ENCODE data around the gene SNAI1.
"Not testable (repeated sequence)": the region's sequence is repeated elsewhere in the genome, so short reads cannot be mapped to it uniquely, and the experiment has no call there.

The SNAI1 gene

DNA sequence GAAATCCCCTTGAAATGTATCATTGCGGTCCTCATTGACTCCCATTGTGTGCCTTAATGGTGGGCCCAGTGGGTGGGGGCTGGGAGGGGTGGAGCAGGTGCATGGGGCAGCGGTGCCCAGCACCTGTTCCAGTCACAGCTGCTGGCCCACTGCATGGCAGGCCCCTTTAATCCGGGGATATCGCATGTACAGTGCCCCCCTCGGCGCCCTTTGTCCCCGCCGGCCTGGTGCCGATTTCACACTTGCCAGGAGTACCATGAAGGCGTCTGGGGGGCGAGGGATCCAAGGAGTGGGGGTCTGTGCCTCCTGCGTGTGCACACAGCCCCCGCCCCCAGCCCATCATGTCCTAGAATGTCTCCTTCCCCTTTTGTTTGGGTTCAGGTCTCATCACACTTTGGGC, 2.8 kb downstream of the SNAI1 start:
- H3K4me1 ChIP-seq (ENCODE audit: control insufficient read depth, insufficient read depth, low read length, poor library complexity, severe bottlenecking) = peaks cover 13% of the 10 kb centered on the region
- H3K36me3 ChIP-seq (ENCODE audit: control insufficient read depth, insufficient read depth, low read length) = no peaks in the 10 kb centered on the region
- no peak for DNase-seq
- H3K9me3 ChIP-seq (ENCODE audit: control insufficient read depth, low read length) = no peaks in the 10 kb centered on the region
- no peak overlapping the region for H3K4me3 ChIP-seq (ENCODE audit: insufficient read depth, low read depth, low read length, poor library complexity, severe bottlenecking)
- no peak overlapping the region for H3K27ac ChIP-seq (ENCODE audit: insufficient read depth, low read length, poor library complexity, severe bottlenecking)
- H3K27me3 ChIP-seq (replicated peaks; ENCODE audit: control insufficient read depth, insufficient read depth, low read length, poor library complexity, severe bottlenecking) = no peaks in the 10 kb centered on the region

DNA sequence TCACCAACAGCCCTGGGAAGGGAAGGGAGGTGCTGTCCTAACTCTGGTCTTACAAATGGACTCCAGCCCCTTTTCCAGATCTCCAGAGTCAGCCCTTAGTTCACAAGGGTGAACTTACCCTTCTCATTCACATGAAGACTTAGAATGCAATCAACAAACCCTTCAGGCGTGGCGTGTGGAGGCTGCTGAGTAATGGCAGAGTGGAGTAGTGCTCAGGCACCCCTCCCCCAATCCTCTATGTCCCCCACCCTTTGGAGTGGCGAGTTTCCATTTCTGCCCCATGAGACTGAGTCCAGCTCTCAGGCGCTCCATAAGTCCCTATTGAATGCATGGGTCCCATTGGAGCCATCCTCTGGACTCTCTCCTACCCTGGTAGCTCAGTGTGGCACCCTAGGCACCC, 3.3 kb downstream of the SNAI1 start:
- no peak for DNase-seq
- Histone ChIP-seq H3K4me3 (ENCODE audit: insufficient read depth, low read depth, low read length, poor library complexity, severe bottlenecking) (no peak overlapping the region), H3K27ac (ENCODE audit: insufficient read depth, low read length, poor library complexity, severe bottlenecking) (no peak overlapping the region), H3K27me3 (replicated peaks; ENCODE audit: control insufficient read depth, insufficient read depth, low read length, poor library complexity, severe bottlenecking) (no peaks in the 10 kb centered on the region), H3K4me1 (ENCODE audit: control insufficient read depth, insufficient read depth, low read length, poor library complexity, severe bottlenecking) (peaks cover 13% of the 10 kb centered on the region), H3K36me3 (ENCODE audit: control insufficient read depth, insufficient read depth, low read length) (no peaks in the 10 kb centered on the region), H3K9me3 (ENCODE audit: control insufficient read depth, low read length) (no peaks in the 10 kb centered on the region)

DNA sequence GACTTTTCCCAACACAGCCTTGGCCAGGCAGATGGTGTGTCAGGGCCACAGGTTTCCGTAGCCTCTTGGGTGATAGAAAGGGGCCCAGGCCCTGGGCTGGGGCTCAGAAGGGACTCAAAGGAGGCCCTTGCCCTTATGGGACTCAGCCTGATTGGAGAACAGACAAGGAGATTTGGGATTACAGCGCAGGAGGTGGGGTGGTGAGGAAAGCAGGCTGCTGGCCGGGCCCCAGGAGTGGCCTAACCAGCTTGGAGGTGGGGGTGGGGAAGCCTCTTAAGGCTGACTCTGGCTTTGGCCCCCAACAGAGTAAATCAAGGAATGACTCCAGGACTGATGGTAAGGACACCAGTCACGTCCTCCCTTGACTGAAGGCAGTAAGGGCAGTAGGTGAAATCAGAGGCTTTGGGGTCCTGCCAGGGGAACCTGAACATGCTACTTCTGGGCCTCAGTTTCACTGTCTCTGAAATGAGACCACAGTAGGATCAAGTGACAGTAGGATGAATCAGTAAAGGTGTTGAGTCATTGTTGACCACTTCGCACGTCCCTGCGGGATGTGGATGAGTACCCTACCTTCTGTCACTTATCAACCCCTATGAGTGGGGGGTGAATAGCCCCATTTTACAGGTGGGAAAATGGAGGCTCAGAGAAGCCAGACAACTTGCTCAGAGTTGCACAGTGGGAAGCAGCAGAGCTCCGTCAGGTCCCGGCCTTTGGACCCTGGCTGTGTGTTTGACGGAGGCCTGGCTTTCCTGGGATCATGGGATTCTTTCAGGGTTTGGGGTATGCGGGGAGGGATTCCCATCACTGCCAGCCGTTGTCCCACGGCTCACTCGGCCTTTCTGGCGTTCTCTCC, 4.5 kb downstream of the SNAI1 start:
- Histone ChIP-seq H3K4me3 (ENCODE audit: insufficient read depth, low read depth, low read length, poor library complexity, severe bottlenecking) (no peak overlapping the region), H3K27me3 (replicated peaks; ENCODE audit: control insufficient read depth, insufficient read depth, low read length, poor library complexity, severe bottlenecking) (no peaks in the 10 kb centered on the region), H3K27ac (ENCODE audit: insufficient read depth, low read length, poor library complexity, severe bottlenecking) (no peak overlapping the region), H3K4me1 (ENCODE audit: control insufficient read depth, insufficient read depth, low read length, poor library complexity, severe bottlenecking) (peaks cover 11% of the 10 kb centered on the region), H3K9me3 (ENCODE audit: control insufficient read depth, low read length) (no peaks in the 10 kb centered on the region), H3K36me3 (ENCODE audit: control insufficient read depth, insufficient read depth, low read length) (no peaks in the 10 kb centered on the region)
- DNase-seq = no peak

DNA sequence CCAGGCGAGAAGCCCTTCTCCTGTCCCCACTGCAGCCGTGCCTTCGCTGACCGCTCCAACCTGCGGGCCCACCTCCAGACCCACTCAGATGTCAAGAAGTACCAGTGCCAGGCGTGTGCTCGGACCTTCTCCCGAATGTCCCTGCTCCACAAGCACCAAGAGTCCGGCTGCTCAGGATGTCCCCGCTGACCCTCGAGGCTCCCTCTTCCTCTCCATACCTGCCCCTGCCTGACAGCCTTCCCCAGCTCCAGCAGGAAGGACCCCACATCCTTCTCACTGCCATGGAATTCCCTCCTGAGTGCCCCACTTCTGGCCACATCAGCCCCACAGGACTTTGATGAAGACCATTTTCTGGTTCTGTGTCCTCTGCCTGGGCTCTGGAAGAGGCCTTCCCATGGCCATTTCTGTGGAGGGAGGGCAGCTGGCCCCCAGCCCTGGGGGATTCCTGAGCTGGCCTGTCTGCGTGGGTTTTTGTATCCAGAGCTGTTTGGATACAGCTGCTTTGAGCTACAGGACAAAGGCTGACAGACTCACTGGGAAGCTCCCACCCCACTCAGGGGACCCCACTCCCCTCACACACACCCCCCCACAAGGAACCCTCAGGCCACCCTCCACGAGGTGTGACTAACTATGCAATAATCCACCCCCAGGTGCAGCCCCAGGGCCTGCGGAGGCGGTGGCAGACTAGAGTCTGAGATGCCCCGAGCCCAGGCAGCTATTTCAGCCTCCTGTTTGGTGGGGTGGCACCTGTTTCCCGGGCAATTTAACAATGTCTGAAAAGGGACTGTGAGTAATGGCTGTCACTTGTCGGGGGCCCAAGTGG, 5.3 kb downstream of the SNAI1 start:
- no peaks in the 10 kb centered on the region for H3K36me3 ChIP-seq (ENCODE audit: control insufficient read depth, insufficient read depth, low read length)
- H3K9me3 ChIP-seq (ENCODE audit: control insufficient read depth, low read length) = no peaks in the 10 kb centered on the region
- no peak overlapping the region for H3K27ac ChIP-seq (ENCODE audit: insufficient read depth, low read length, poor library complexity, severe bottlenecking)
- no peak overlapping the region for H3K4me3 ChIP-seq (ENCODE audit: insufficient read depth, low read depth, low read length, poor library complexity, severe bottlenecking)
- no peak for DNase-seq
- peaks cover 4% of the 10 kb centered on the region for H3K4me1 ChIP-seq (ENCODE audit: control insufficient read depth, insufficient read depth, low read length, poor library complexity, severe bottlenecking)
- H3K27me3 ChIP-seq (replicated peaks; ENCODE audit: control insufficient read depth, insufficient read depth, low read length, poor library complexity, severe bottlenecking) = no peaks in the 10 kb centered on the region

DNA sequence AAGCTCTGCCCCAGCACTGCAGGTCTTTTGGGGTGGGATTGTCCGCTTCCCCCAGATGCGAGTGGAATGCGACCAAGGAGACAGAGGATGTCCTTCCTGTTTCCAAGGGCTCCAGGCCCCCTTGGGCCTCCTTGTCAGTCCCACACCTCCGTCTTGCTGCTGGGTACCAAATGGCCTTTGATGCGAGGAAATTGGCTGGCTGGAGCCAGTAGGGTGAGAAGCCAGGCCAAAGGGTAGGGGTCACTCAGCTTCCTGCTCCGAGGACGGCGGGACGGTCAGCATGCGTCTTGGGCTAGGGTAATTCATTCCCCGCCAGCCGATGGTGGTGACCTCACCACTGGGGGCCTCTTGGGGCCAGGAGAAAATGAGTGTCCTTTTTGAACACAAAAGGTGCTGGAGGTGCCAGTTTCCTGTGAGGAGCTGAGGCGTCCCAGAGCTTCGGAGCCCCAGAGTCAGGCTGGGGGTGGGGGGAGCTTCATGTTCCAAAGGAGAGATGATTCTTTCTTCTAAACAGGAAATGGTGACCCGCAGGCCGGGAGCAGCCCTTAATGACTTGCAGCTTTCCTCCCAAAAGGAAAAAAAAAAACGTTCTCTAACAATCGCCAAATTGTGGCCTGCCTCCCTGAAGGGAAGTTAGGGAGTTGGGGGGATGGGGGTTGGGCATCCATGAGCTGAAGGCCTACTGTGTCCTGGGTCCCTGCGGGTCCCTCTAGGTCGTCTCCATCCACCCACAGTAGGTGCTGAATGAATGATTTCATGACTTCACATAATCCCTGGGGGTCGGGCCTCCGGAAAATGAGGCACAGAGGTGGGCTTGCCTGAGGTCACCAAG, 6.7 kb downstream of the SNAI1 start:
- no peaks in the 10 kb centered on the region for H3K36me3 ChIP-seq (ENCODE audit: control insufficient read depth, insufficient read depth, low read length)
- H3K27ac ChIP-seq (ENCODE audit: insufficient read depth, low read length, poor library complexity, severe bottlenecking) = no peak overlapping the region
- no peak for DNase-seq
- H3K4me3 ChIP-seq (ENCODE audit: insufficient read depth, low read depth, low read length, poor library complexity, severe bottlenecking) = no peak overlapping the region
- no peaks in the 10 kb centered on the region for H3K27me3 ChIP-seq (replicated peaks; ENCODE audit: control insufficient read depth, insufficient read depth, low read length, poor library complexity, severe bottlenecking)
- no peaks in the 10 kb centered on the region for H3K4me1 ChIP-seq (ENCODE audit: control insufficient read depth, insufficient read depth, low read length, poor library complexity, severe bottlenecking)
- H3K9me3 ChIP-seq (ENCODE audit: control insufficient read depth, low read length) = no peaks in the 10 kb centered on the region

DNA sequence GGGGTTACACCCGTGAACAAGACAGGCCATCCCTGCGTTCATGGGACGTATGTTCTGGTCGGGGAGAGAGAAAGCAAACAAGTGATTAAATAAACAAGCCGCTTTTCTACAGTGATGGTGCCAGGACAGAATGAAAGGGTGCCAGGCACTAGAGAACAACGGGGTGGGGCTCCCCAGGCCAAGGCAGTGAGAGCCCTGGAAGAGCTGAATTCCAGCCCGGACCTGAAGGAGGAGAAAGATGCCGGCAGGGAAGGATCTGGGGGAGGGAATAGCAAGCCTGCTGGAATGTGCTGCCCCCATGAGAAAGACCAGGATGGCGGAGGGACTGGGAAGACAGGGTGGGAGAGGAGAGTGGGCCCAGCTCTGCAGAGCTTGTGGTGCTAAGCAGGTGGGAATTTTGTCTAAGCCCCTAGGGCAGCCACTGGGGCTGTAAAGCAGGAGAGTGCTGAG, 7.5 kb downstream of the SNAI1 start:
- Histone ChIP-seq H3K4me1 (ENCODE audit: control insufficient read depth, insufficient read depth, low read length, poor library complexity, severe bottlenecking) (no peaks in the 10 kb centered on the region), H3K27ac (ENCODE audit: insufficient read depth, low read length, poor library complexity, severe bottlenecking) (no peak overlapping the region), H3K36me3 (ENCODE audit: control insufficient read depth, insufficient read depth, low read length) (no peaks in the 10 kb centered on the region), H3K9me3 (ENCODE audit: control insufficient read depth, low read length) (no peaks in the 10 kb centered on the region), H3K27me3 (replicated peaks; ENCODE audit: control insufficient read depth, insufficient read depth, low read length, poor library complexity, severe bottlenecking) (no peaks in the 10 kb centered on the region), H3K4me3 (ENCODE audit: insufficient read depth, low read depth, low read length, poor library complexity, severe bottlenecking) (no peak overlapping the region)
- no peak for DNase-seq

DNA sequence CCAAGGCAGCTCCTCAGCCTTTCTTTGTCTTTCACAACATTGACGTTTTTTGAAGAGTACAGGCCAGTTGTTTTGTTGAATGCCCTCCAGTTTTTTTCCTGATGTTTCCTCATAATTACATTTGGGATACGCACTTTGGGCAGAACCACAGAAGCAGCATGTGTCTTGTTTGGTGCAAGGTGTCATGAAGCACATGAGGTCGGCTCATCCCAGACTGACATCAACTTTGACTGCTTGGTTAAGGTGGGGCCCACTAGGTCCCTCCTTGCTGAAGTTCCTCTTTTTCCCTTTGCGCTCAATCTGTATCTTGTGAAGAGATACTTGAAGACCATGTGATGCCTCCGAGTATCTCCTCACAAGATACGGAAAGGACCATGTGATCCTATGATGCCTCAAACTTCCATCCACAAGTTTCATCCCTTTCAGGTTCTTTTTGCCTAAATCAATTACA, 10.5 kb downstream of the SNAI1 start:
- no peak for DNase-seq
- no peaks in the 10 kb centered on the region for H3K4me1 ChIP-seq (ENCODE audit: control insufficient read depth, insufficient read depth, low read length, poor library complexity, severe bottlenecking)
- H3K9me3 ChIP-seq (ENCODE audit: control insufficient read depth, low read length) = no peaks in the 10 kb centered on the region
- H3K4me3 ChIP-seq (ENCODE audit: insufficient read depth, low read depth, low read length, poor library complexity, severe bottlenecking) = no peak overlapping the region
- H3K27me3 ChIP-seq (replicated peaks; ENCODE audit: control insufficient read depth, insufficient read depth, low read length, poor library complexity, severe bottlenecking) = no peaks in the 10 kb centered on the region
- no peaks in the 10 kb centered on the region for H3K36me3 ChIP-seq (ENCODE audit: control insufficient read depth, insufficient read depth, low read length)
- no peak overlapping the region for H3K27ac ChIP-seq (ENCODE audit: insufficient read depth, low read length, poor library complexity, severe bottlenecking)

DNA sequence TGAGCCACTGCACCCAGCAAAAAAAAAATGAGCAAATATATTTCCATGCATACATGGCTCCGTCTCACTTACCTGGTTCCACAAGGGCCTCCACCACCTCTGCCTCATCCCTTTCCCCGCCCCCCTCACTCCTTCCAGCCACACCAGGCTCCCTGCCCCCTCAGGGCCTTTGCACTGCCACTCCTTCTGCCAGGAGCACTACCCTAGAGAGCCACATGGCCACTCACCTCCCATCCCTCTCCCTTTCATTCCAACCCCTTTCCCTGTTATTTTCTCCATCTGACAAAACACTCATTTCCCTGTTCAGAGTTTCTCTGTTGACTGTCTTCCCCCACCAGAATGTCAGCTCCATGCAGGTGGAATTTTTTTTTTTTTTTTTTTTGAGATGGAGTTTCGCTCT, 12.8 kb downstream of the SNAI1 start:
- Histone ChIP-seq H3K27ac (ENCODE audit: insufficient read depth, low read length, poor library complexity, severe bottlenecking) (no peak overlapping the region), H3K4me3 (ENCODE audit: insufficient read depth, low read depth, low read length, poor library complexity, severe bottlenecking) (no peak overlapping the region), H3K36me3 (ENCODE audit: control insufficient read depth, insufficient read depth, low read length) (no peaks in the 10 kb centered on the region), H3K9me3 (ENCODE audit: control insufficient read depth, low read length) (no peaks in the 10 kb centered on the region), H3K27me3 (replicated peaks; ENCODE audit: control insufficient read depth, insufficient read depth, low read length, poor library complexity, severe bottlenecking) (no peaks in the 10 kb centered on the region), H3K4me1 (ENCODE audit: control insufficient read depth, insufficient read depth, low read length, poor library complexity, severe bottlenecking) (no peaks in the 10 kb centered on the region)
- no peak for DNase-seq

DNA sequence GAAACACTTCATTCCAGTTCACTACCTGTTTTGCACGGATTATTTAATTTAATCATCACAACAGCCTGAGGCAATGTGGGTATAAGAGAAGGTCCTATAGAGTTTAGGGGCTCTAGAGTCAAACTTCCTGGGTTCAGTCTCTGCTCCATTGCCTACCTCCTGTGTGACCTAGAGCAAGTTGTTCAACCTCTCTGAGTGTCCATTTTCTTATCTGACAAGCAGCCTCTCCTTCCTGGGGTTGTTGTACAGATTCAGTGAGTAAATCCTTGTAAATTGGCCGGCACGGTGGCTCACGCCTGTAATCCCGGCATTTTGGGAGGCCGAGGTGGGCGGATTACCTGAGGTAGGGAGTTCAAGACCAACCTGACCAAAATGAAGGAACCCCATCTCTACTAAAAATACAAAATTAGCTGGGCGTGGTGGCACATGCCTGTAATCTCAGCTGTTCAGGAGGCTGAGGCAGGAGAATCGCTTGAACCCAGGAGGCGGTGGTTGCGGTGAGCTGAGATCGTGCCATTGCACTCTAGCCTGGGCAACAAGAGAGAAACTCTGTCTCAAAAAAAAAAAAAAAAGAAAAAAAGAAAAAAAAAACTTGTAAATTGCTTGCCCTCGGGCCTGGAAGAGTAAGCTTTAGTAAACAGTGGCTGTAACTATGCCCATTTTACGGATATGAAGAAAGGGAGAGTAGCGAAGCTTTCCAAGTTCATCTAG, 15.9 kb downstream of the SNAI1 start:
- H3K36me3 ChIP-seq (ENCODE audit: control insufficient read depth, insufficient read depth, low read length); DNase-seq; H3K9me3 ChIP-seq (ENCODE audit: control insufficient read depth, low read length); H3K27me3 ChIP-seq (replicated peaks; ENCODE audit: control insufficient read depth, insufficient read depth, low read length, poor library complexity, severe bottlenecking); H3K4me3 ChIP-seq (ENCODE audit: insufficient read depth, low read depth, low read length, poor library complexity, severe bottlenecking); H3K27ac ChIP-seq (ENCODE audit: insufficient read depth, low read length, poor library complexity, severe bottlenecking); H3K4me1 ChIP-seq (ENCODE audit: control insufficient read depth, insufficient read depth, low read length, poor library complexity, severe bottlenecking): not testable (repeated sequence)

Measured in effector memory CD4-positive, alpha-beta T cell (primary cell).